KOPT-K1 (cell line): ENCODE measurements around the gene PTPRM.

Source experiments
- H3K27ac ChIP-seq: fragments of 200-600 bp; sonication (generic); 2 replicates; pipeline ENCODE4 v1.5.1; 2016; ENCODE audit warnings: antibody characterized with exemption, mild to moderate bottlenecking, low read depth, low read length; ENCODE audit not compliant: poor library complexity, severe bottlenecking
- H3K36me3 ChIP-seq: fragments of 200-600 bp; sonication (generic); 2 replicates; pipeline ENCODE4 v1.5.1; 2017; ENCODE audit warnings: antibody characterized with exemption, mild to moderate bottlenecking, low read length, moderate library complexity; ENCODE audit not compliant: insufficient read depth
- H3K9me3 ChIP-seq: fragments of 200-600 bp; sonication (generic); 2 replicates; pipeline ENCODE4 v1.5.1; 2017; ENCODE audit warnings: antibody characterized with exemption, low read length, mild to moderate bottlenecking; ENCODE audit not compliant: insufficient read depth, poor library complexity, severe bottlenecking

Gene PTPRM

GRCh38 chr18:8307960-8308359, 740.8 kb downstream of the PTPRM start:
- Histone ChIP-seq H3K9me3 (no peaks in the 10 kb centered on the region), H3K36me3 (no peaks in the 10 kb centered on the region), H3K27ac (no peak overlapping the region)

- H3K36me3 ChIP-seq = no peaks in the 10 kb centered on the region
- H3K27ac ChIP-seq = no peak overlapping the region
Measured at GRCh38 chr18:8313043-8313442, 745.9 kb downstream of the PTPRM start.

GRCh38 chr18:8314124-8314523, 747.0 kb downstream of the PTPRM start:
- H3K36me3 ChIP-seq = no peaks in the 10 kb centered on the region
- no peak overlapping the region for H3K27ac ChIP-seq
- H3K9me3 ChIP-seq = no peaks in the 10 kb centered on the region

More at GRCh38 chr18:8313043-8313442, 745.9 kb downstream of the PTPRM start:
- H3K9me3 ChIP-seq = no peaks in the 10 kb centered on the region

- Histone ChIP-seq H3K27ac (no peak overlapping the region), H3K36me3 (no peaks in the 10 kb centered on the region), H3K9me3 (no peaks in the 10 kb centered on the region)
Measured at GRCh38 chr18:8319798-8320489, 752.8 kb downstream of the PTPRM start.

- Histone ChIP-seq H3K36me3 (no peaks in the 10 kb centered on the region), H3K9me3 (no peaks in the 10 kb centered on the region), H3K27ac (no peak overlapping the region)
Measured at GRCh38 chr18:8322486-8322885, 755.4 kb downstream of the PTPRM start.

- Histone ChIP-seq H3K9me3 (no peaks in the 10 kb centered on the region), H3K36me3 (no peaks in the 10 kb centered on the region), H3K27ac (no peak overlapping the region)
Measured at GRCh38 chr18:8324343-8325065, 757.4 kb downstream of the PTPRM start.

- no peaks in the 10 kb centered on the region for H3K9me3 ChIP-seq
- no peak overlapping the region for H3K27ac ChIP-seq
- no peaks in the 10 kb centered on the region for H3K36me3 ChIP-seq
Measured at GRCh38 chr18:8326763-8327394, 759.8 kb downstream of the PTPRM start.

GRCh38 chr18:8328126-8328525, 761.0 kb downstream of the PTPRM start:
- no peaks in the 10 kb centered on the region for H3K9me3 ChIP-seq
- no peaks in the 10 kb centered on the region for H3K36me3 ChIP-seq
- no peak overlapping the region for H3K27ac ChIP-seq

GRCh38 chr18:8329186-8329771, 762.2 kb downstream of the PTPRM start:
- Histone ChIP-seq H3K27ac (no peak overlapping the region), H3K9me3 (no peaks in the 10 kb centered on the region), H3K36me3 (no peaks in the 10 kb centered on the region)

GRCh38 chr18:8330575-8330974, 763.5 kb downstream of the PTPRM start:
- no peaks in the 10 kb centered on the region for H3K36me3 ChIP-seq
- no peak overlapping the region for H3K27ac ChIP-seq
- no peaks in the 10 kb centered on the region for H3K9me3 ChIP-seq

- Histone ChIP-seq H3K9me3 (no peaks in the 10 kb centered on the region), H3K36me3 (no peaks in the 10 kb centered on the region), H3K27ac (no peak overlapping the region)
Measured at GRCh38 chr18:8332286-8332685, 765.2 kb downstream of the PTPRM start.

- Histone ChIP-seq H3K27ac (no peak overlapping the region), H3K9me3 (no peaks in the 10 kb centered on the region), H3K36me3 (no peaks in the 10 kb centered on the region)
Measured at GRCh38 chr18:8333961-8334360, 766.8 kb downstream of the PTPRM start.

GRCh38 chr18:8337211-8337610, 770.1 kb downstream of the PTPRM start:
- Histone ChIP-seq H3K27ac (no peak overlapping the region), H3K36me3 (no peaks in the 10 kb centered on the region), H3K9me3 (no peaks in the 10 kb centered on the region)

- Histone ChIP-seq H3K27ac (no peak overlapping the region), H3K9me3 (no peaks in the 10 kb centered on the region), H3K36me3 (no peaks in the 10 kb centered on the region)
Measured at GRCh38 chr18:8339210-8339609, 772.1 kb downstream of the PTPRM start.

GRCh38 chr18:8339952-8340351, 772.8 kb downstream of the PTPRM start:
- Histone ChIP-seq H3K36me3 (no peaks in the 10 kb centered on the region), H3K27ac (no peak overlapping the region), H3K9me3 (no peaks in the 10 kb centered on the region)
